HEK293 (cell line): ENCODE data around the gene SMYD2.

Experiments
- CTCF ChIP-seq: fragments of 450-650 bp; formaldehyde crosslinking; IDR thresholded peaks from 2 replicates; pipeline ENCODE4 v1.5.1; 2016; ENCODE audit warnings: missing biosample characterization, missing genetic modification characterization
- ZNF169 ChIP-seq: fragments of 450-650 bp; formaldehyde crosslinking; IDR thresholded peaks from 2 replicates; pipeline ENCODE4 v1.5.1; 2016; ENCODE audit warnings: missing biosample characterization, missing genetic modification characterization
- ZNF837 ChIP-seq: fragments of 450-650 bp; formaldehyde crosslinking; IDR thresholded peaks from 2 replicates; pipeline ENCODE4 v1.5.1; 2016; ENCODE audit warnings: missing biosample characterization, missing genetic modification characterization

DNA sequence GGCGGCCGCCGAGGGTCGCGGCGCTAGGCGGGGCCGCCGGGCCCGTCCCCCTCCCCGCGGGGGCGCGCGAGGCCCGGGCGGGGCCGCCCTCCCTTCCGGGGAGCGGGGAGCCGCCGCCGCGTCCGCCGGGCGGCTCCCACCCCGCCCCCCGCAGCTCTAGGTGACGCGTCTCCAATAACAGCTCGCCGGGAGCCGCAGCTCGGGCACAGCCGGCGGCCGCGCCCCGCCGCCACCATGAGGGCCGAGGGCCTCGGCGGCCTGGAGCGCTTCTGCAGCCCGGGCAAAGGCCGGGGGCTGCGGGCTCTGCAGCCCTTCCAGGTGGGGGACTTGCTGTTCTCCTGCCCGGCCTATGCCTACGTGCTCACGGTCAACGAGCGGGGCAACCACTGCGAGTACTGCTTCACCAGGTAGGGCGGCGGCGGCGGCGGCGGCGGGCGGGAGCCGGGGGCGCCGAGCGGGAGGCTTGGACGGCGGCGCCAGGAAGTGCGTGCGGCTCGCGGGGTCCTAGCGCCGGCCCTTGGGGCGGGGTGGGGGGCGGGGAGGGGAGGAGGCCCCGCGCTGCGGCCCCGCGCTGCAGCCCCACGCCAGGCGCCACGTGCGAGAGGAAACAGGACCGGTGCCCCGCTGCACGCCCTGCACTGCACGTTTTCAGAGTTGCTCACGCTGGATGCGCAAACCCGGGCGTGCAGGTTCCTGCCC, at the start of gene SMYD2:
- TF ChIP-seq ZNF837 (tag by site-specific recombination) (no peak), ZNF169 (tag by site-specific recombination) (no peak), CTCF (tag by site-specific recombination) (no peak)
